Inferior parietal cortex (tissue), 1 donor: ENCODE data around the gene SPACA7.

Experiments
- DNase-seq: peaks from one replicate; pipeline ENCODE4 v3.0.0-alpha.2; 2016; ENCODE audit errors: extremely low spot score

SPACA7 gene

GRCh38 chr13:112376050-112376681, at the start of gene SPACA7:
SPACA7 (plus strand) TSS chr13:112376355; CDS start chr13:112376386, 31 bp downstream.
- DNase-seq, result no peak

DNA sequence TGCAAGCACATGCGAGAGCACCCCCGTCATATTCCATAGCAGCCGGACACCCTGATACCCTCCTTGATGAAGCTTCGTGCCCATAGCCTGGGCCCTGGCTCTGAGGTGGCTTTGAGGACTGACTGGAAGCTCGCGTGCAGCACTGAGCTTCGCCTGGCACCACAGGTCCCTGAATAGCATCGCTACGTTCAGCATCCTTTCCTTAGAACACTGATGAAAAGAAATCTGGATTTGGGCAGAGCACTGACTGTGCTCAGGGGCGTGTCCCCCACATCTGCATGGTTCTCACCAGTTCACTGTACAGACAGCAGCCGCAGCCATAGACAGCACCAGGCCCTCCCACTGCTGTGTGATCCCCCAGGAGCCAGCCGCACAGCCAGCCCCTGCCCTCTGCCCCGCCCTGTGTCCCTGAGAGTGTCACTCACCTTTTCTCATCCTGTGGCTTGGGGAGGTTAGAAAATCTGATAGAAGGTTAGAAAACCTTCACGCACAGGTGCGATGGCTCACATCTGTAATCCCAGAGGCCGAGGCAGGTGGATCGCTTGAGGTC, 49.3 kb upstream of the SPACA7 start:
- no peak for DNase-seq

DNA sequence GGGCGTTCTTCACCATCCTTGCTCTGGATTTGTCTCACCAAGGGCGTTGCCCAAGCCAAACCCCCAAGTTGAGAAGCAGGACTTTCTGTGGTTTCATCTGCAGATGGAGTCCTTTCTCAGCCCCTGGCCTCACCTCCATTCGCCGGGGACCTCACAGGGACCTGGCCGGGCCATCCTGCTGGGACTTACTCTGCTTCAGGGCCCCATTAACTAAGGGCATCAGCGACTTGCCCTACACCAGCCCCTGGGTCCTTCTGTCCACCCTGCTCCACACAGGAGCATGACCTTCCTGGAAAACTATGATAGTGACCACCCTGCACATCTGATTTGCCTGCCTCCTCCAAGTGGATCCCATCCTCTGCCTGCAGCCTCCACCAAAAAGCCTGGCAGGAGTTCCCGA, 47.2 kb upstream of the SPACA7 start:
- DNase-seq, result no peak

DNA sequence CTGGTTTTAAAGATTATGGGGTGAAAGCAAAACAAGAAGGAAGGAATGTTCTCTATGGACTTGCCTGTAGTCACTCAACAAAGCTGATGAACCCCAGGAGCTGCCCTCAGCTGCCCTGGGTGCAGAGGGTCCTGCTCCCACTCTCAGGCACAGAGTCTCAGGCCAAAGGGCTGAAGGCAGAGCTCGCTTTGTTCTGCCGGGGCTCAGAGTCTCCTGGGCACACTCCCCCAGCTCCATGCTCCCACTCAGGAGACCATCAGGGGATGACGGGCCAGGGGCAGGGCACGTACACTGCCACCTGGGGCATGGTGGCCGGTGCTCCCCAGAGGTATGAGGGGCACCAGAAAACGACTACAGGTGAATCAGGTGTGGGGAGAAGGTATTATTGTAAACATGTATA, 46.8 kb upstream of the SPACA7 start:
- no peak for DNase-seq

DNA sequence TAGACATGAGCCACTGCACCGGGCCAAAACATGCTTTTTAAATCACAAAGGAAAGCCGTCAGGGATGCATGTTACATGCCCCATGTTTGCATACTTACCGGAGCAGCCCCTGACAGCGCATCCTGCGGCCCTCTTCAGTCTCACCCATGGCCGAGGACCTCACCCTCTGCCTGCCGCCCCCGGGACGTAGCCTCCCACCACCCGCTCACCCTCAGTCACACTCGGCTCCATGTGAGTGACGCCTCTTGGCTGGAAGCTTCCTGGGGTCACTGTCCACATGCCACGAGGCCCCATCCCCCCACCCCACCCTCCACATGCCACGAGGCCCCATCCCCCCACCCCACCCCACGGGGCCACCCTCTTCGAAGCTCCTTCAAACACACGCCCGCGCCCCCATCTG, 46.1 kb upstream of the SPACA7 start:
- no peak for DNase-seq

DNA sequence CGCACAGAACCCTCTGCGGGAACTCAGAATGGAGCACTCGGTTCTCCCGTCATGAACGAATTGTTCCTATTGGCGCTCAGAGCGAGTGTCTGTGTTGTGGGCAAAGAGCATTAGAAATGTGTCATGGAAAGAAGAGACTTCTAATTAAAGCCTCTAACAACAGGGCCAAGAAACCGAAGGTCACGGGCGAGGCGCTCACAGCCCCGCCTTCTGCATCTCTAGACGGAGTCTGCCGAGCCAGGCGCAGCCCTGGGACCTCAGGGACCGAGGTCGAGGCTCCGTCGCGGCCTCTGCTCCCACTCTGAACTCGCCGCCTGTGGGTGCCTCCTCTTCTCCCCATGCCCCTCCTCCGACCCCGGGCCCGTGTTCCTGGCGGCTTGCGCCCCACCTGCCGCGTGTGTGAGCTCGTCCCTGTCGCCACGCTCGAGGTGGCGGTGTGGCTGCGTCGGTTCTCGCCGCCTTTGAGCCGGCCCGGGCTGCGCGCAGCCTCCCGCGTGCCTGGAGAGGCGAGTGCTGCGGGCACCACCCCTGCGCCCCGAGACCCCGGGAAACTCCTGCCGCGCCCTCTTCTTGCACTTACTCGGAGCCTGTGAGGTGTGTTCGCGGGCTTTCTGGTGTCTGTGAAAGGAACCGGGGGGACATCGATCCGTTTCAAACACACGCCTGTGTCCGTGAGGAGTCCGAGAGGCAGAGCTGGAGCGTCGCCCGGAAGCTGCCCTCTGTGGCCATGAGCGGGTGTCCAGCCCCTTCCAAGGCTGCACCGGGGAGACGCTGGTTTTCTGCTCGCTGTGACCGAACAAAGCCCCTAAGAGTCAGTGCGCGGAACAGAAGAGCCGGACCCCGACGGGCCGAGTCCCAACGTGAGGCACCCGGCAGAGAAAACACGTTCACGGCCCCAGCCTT, 45.4 kb upstream of the SPACA7 start:
- DNase-seq, result no peak

GRCh38 chr13:112331675-112332074, 44.5 kb upstream of the SPACA7 start:
- DNase-seq, result no peak

DNA sequence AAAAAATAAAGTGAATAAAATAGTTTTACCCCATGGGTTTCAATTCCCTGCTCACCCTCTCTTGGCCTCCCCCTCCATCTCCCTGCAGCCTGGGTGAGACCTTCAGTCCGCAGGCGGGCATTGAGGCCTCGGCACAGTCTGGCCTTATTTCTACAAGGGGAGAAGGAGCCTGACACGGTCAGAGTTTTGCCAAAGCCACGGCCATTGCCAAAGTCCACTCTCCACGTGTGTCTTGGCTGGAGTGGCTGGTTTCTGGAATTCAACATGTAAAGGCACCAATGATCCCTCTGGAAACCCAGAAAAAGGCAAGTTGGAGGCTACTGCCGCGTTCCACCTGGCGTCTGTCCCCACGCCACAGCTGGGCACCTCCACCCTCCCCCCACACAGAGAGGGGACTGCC, 43.4 kb upstream of the SPACA7 start:
- DNase-seq, result no peak

DNA sequence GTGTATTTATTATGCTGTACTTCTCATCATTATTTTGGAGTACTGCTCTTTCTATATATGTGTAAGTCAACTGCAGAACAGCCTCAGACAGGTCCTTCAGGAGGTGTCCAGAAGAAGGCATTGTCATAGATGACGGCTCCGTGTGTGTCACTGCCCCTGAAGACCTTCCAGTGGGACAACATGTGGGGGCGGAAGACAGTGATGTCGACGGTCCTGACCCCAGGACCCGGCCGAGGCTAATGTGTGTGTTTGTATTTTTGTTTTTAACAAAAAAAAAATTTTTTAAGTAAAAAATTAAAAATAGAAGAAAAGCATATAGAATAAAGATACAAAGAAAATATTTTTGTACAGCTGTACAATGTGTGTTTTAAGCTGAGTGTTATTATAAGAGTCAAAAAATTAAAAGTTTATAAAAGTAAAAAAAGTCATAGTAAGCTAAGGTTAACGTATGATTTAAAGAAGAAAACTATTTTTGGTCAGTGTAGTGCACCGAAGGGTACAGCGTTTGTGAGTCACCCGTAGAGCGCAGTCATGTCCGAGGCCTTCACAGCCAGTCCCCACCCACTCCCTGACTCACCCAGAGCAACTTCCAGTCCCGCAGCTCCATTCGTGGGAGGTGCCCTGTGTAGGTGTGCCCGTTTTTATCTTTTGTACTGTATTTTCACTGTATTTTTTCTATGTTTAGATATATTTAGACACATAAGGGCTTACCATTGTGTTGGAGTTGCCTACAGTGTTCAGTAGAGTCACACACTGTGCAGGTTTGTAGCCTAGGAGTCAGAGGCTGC, 42.2 kb upstream of the SPACA7 start:
- no peak for DNase-seq

DNA sequence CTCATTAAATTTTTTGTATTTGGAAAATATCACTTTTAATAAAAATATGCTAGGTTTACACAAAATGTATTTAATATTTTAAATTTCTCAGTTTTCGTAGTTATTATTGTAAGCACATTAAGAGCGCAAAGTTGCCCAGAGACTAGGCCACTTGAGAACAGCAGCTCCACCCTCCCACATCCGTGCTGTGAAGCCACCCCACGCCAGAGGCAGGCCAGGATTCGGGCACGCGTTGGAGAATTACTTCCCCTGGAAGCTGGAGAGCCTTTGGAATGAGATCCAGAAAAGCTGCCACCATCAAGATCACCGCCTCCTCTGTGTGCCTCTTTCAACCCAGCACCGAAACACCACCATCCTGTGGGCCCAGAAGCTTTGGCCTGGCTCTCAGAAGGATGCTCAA, 41.0 kb upstream of the SPACA7 start:
- DNase-seq, result no peak

DNA sequence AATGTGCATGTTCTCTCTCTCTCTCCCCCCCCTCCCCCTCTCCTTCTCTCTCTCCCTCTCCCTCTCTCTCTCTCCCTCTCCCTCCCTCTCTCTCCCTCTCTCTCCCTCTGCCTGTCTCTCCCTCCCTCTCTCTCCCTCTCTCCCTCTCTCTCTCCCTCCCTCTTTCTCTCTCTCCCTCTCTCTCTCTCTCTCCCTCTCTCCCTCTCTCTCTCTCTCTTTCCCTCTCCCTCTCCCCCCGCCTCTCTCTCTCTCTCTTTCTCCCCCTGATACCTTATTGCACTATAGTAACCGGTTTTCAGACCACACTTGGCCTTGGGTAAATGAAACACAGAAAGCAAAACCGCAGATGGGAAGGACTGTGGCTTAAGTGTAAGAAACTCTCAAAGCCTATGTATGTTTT, 34.7 kb upstream of the SPACA7 start:
- no peak for DNase-seq

DNA sequence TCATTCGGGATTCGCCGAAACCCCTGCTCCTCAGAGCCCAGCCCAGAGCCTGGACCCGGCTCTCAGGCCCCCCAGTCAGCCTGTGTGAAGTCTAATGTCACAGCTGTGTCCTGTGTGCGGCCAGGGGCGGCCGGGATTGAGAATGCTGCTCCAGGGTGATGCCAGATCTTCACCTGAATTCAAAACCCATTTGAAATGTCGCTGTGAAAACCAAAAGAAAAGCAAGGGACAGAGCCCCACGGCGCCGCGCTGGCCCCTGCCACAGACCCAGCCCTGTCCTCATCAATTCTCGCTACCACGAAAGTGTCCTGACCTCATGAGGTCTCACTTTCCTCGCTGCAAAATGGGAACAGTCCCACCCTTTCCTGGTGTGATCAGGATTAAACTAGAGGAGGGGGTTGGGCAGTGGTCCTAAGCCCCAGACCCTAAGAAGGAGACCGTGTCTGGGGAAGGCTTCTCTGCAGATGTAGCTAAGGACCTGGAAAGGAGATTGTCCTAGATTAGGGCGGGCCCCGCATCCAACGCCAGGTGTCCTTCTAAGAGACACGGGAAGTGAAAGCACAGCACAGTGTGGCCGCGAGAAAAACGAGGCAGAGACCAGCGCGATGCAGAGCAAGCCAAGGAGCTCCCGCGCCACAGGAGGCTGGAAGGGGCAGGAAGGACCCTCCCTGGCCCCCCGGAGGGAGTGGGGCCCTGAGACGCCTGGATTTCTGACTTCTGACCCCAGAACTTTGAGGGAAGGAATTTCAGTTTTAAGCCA, 34.0 kb upstream of the SPACA7 start:
- no peak for DNase-seq

GRCh38 chr13:112342841-112343361, 33.3 kb upstream of the SPACA7 start:
- DNase-seq, result no peak

DNA sequence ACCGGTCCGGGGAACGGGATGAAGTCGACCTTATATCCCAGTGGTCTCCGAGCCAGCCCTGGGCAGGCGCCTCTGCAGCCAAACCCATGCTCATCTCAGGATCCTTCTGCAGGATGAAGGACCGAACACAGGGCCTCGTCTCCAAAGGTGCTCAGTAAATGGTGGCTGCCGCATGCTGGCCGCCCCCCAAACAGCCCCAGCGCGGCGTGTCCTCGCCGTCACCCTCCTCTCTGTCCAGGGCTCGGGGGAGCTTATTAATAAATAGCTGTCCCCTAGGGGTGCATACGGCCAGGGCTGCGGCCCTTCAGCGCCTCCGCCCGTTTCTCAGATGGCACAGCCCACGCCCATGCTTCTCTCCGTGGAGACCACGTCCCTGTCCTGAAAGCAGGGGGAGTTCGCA, 32.6 kb upstream of the SPACA7 start:
- DNase-seq, result no peak

DNA sequence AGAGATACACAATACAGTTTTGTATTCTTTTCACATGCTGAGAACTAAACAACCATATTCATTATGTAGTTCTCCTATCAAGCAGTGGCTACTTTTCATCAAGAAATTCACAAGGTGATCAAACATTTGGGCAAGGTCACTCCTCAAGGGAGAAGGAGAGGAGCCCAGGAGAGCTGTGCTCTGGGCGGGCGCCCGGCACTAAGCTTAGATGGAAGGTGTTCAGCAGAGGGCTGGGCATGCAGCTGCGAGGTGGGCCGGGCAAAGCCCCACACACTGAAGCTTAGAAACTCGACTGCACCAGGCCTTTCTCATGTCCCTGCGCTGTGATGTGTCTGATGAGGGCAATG, 30.4 kb upstream of the SPACA7 start:
- no peak for DNase-seq

GRCh38 chr13:112346173-112346898, 29.8 kb upstream of the SPACA7 start:
- no peak for DNase-seq

DNA sequence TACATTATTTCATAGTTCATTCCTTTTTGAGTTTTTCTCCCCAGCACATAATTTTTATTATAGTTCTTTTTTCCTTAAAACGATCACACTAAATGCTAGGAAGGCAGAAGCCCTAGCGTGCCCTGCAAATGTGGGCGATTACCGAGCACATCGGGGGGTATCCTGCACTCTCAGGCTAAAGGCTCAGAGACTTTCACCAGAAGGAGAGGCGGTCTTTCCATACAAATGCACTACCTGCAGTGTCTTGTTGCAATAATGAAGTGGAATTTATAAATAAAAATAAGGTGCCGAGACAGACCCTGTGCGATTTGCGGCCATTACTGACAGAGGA, 29.3 kb upstream of the SPACA7 start:
- DNase-seq, result no peak

DNA sequence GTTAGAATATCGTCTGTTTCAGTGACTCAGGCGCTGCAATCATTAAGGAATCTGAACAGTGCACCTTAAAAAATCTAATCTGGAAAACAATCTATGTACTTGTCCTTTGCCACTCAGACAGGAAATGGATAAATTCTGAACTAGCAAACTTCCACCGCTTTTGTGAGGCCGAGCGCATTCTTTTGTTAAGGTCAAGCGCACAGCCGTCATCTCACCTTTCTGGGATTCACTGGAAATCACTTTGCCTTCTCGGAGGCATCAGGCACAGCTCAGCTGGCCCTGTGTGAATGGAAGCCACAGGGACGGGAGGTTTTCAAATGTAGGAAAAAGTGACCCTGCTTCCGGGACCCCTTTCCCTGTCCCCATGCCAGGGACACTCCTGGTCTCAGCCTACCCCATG, 28.2 kb upstream of the SPACA7 start:
- no peak for DNase-seq

GRCh38 chr13:112348642-112349345, 27.4 kb upstream of the SPACA7 start:
- no peak for DNase-seq

DNA sequence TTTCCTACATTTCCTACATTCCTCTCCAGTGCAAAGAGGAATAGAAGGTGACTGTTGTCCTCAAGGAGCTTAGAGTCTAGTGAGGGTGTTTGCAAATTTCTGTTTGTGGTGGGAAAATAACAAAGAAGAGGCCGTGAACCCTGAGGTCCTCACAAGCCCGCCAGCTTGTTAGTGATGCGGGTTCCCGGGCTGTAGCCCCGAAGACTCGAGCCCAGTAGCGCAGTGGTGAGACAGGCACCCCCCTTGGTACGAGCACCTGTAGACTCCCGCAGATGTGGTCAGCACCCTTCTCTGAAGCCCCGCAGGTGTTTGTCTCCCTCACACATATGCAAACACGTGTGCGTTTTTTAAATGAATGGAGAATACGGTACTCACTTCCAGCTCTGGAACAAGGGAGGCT, 26.5 kb upstream of the SPACA7 start:
- DNase-seq, result no peak
